HG03039 (cell line): ENCODE measurements around the gene KIAA0930.

Experiments used
- ATAC-seq: cut with Tn5 transposase; IDR thresholded peaks from one replicate; pipeline ENCODE4 v1.9.1; 2021; ENCODE audit warnings: mild to moderate bottlenecking, moderate library complexity; ENCODE audit not compliant: unreplicated experiment

KIAA0930 gene

DNA sequence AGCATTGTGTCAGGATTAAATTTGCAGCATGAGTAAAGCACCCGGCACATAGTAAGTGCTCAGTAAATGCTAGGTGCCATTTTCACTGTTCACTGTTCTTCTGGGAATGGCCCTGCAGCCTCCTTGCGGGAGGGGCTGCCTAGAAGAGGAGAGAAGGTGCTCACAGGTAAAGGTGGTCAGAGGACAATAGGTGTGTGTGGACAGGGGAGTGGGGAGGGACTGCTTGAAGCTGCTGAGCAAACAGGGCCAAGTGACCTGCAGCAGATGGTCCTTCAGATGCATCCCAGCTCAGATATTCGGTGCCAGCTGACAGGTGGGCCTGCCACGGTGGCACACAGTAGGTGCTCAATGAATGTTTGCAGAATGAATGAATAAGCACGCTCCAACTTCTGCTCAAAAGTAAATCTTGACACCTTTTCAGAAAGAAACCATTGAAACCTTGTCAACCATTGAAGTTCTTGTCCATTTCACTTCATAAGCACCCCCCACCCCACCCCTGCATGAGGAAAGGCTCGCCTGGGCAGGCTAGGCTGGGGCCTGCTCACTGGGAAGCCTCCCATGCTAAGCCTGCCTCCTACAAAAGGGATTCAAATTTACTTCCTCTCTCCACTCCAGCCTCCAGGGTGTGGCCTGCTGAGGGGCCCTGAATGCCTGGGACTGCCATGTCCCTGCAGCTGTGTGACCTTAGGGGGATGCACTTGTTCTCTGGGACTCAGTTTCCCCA, 1.6 kb downstream of the KIAA0930 start:
- no peak for ATAC-seq

DNA sequence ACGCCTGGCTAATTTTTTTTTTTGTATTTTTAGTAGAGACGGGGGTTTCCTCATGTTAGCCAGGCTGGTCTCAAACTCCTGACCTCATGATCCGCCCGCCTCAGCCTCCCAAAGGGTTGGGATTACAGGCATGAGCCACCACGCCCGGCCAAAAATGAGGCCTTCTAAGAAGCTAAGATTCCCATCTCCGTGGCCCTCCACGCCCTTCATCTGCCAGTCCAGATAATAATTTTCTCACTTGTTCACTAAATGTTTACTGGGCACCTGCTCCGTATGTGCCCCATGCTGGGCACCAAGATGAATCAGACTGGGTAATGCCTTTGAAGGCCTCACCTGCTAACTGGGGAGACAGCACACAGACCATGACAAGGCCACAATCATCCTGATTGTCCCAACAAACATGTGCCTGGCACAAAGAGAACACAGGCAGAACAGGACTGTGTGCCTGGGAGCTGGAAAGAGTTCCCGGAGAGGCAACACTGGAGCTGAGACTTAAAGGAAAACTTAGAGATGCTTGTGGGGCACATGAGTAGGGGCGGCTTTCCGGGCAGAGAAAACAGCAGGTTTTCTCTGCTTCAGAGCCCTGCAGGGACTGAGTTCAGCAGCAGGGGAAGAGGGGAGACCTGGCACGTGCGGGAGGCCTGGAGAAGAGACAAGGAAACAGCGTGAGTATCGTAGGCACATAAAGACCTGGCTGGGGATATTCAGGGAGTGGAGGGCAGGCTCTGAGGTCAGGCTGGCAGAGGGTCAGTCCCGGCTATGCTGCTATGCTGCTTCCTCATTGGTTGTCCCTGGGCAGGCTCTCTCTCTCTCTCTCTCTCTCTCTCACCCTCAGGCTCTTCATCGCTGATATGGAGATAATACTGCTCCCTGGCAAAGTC, 2.4 kb downstream of the KIAA0930 start:
- no peak for ATAC-seq

DNA sequence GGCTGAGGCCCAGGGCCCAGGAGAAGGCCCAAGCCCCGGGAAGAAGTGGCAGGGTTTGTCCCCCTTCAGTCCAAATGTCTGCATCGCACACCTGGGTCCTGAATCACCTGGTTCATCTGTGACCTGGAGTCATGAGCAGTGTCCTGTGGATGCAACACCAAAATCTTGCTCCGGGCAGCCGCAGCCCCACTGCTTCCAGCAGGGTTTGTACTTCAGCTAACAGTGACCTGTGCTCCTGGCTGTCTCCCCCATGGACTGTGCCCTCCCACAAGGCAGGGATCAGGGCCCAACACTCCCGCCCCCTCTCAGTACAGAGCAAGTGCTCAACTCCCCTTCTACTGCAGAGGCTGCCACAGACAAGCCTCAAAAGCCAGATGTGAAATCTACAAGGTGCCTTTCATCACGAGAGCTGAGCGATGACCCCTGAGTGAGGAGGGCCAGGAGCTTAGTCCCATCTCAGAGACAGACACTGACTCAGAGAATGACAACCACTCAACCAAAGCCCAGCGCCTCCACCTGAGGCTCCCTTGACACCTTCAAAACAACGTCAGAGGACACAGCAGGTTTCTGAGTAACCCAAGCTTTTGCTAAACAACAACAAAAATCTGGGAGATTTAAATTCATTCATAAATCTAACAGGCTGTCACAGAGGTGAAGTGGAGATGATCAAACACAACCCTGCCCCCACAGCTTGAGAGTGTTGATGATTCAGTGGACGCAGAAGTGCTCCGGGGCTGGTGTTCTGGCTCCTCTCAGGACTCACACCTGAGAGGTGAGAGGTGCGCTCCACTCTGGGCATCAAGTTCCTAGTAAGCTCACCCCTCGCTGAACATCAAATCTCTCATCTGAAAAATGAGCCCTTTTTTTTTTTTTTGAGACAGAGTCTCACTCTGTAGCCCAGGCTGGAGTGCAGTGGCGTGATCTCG, 3.4 kb downstream of the KIAA0930 start:
- no peak for ATAC-seq

DNA sequence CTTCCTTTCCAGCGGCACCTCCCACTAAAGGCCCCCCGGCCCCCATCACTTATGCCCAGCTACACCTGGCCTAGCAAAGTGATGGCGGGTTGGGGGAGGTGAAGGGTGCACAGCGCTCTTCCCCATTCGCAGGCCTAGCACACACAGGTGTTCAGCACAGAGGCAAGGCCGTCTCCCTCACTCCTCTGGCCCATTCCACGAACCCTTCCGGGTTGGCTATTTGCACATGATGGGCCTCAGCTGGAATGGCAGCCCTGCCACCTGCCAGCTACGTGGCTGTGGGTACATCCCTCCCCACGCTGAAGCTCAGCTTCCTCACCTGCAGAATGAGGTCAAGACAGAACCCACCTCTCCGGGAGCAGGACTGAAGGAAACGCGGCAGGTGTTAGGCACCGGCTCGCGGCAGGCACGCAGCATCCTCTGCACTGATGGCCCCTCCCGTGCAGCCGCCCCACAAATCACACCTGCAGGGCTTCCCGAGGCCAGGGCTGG, 4.8 kb downstream of the KIAA0930 start:
- ATAC-seq, result no peak

DNA sequence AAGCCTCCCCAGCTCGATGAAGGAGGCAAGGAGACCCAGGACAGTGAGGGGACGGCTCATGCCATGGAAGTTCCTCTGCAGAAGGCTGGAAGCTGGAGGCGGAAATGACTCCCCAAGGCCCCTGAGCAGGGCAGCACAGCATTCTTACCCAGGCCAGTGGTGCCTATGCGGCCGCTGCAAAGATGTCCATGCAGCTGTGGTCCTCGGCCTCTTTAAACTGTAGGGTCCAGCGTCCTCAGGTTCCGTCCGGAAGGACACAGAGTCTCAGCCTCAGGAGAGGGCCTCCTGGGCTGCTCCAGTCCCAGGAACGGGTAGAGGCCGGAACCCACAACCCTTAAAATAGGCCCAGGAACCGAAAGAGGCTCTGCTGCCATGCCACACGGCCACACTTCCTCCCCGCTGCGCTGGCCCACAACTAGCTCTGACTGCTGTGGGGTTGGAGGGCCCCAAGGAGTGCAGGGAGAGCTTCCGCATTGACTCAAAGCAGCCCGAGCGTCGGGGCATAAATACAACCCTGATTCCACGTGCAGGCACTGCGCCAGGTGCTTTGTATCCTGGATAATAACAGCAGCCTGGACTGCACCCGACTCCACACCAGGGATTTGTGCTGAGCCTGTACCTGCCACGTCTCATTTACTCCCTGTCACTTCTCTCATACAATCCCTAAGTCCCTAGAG, 5.5 kb downstream of the KIAA0930 start:
- peak; percentile 62 for ATAC-seq

DNA sequence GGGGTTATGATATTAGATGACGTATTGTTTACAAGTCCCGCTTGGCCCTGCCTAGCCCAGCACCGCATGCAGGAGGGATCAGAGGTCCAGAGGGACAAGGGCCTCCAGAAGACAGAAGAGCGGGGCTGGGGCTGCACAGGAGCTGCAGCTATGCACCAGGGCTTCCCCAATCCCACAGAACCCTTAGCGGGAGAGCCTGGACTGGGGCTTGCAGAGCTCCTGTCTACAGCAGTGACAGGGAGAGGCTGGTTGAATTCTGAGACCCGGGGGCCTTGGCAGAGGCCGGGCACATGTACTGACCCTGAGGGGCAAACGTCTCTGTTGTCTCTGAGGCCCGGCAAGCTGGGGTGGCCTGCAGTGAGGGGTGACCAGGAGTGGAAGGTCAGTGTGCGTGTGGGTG, 6.9 kb downstream of the KIAA0930 start:
- no peak for ATAC-seq

DNA sequence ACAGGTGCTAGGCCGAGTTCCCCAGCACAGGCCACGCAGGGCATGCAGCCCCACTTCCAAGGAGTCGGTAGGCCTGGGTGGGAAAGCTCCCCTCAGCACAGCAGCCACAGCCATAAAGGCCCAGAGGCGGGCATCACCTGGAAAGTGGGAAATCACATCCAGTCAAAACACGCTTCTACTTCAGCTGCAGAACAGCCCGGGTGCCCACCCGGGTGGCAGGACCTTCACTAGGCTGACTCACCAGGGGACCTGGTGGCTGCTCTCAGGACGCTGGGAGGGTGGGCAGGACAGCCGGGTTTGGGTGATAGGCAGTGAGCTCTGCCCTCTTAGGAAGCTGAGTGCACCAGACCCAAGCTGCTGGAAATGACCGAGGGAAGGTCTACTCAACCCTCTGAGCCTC, 7.3 kb downstream of the KIAA0930 start:
- ATAC-seq, result no peak

DNA sequence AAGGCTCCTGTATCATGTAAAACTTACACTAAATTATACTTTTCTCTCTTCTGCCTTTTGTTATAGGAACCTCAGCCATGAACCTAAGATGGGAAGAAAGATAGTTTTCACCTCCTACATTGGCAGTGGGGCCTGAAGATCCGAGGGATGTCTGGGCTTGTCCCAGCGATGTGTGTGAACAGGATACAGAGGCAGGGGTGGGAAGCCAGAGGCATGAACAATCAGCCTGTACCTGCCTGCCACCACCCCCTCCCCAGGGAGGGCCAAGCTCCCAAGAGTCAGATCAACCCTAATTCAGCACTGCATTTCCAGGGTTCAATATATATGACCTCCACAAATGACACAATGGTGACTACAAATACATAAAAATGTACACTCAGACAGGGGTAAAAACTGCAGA, 9.4 kb downstream of the KIAA0930 start:
- ATAC-seq, result no peak

DNA sequence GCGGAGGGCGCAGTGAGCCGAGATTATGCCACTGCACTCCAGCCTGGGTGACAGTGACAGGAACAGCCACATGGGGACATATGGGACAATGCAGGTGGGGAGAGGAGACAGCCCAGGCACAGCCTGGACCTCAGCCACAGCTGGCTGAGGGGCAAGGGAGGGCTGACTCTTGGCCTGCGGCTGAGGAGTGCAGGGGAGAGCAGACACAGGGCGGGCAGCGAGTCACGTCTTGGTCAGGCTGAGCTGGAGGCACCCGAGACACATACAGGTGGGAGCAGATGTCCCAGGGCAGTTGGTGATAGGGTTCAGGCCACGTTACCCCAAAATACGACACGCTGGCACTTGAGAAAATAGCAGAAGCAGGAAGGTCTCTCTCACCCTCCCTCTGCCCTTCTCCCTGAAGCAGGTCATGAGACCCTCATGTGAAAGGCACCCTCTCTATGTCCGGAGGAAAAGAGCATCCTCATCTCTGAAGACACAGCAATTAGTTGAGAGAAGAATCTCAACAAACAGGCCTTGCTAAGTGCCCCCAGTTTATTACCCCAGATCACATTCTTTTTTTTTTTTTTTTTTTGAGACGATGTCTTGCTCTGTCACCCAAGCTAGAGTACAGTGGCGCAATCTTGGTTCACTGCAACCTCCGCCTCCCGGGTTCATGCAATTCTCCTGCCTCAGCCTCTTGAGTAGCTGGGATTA, 10.5 kb downstream of the KIAA0930 start:
- no peak for ATAC-seq

DNA sequence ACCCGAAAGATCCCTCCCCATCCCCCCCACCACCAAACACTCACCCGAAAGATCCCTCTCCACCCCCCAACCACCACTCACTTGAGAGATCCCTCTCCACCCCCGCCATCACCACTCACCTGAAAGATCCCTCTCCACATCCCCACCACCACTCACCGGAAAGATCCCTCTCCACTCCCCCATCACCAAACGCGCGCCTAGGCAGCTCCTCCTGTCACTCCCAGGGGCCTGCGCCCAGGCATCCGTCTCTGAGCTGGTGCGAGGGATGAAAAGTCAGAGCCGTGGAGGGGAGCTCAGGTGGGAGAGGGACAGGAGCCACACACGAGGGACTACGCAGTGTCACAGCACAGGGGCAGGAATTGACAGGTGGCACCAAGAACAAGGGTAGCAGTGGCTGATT, 11.5 kb downstream of the KIAA0930 start:
- ATAC-seq, result no peak

DNA sequence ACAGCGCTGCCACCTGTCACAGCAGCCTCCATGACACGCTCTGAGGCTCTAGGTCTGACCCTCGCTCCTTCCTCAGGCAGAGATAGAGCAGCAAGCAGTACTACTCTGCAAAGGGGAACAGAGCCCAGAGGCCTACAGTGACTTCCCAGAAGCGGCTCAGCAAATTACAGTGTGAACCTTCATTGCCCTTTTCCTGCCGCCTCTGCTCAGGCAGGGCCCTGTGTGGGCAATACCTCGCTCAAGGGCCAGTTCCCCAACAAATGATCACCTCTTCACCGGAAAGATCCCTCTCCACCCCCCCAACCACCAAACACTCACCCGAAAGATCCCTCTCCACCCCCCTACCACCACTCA, 12.3 kb downstream of the KIAA0930 start:
- ATAC-seq, result no peak

DNA sequence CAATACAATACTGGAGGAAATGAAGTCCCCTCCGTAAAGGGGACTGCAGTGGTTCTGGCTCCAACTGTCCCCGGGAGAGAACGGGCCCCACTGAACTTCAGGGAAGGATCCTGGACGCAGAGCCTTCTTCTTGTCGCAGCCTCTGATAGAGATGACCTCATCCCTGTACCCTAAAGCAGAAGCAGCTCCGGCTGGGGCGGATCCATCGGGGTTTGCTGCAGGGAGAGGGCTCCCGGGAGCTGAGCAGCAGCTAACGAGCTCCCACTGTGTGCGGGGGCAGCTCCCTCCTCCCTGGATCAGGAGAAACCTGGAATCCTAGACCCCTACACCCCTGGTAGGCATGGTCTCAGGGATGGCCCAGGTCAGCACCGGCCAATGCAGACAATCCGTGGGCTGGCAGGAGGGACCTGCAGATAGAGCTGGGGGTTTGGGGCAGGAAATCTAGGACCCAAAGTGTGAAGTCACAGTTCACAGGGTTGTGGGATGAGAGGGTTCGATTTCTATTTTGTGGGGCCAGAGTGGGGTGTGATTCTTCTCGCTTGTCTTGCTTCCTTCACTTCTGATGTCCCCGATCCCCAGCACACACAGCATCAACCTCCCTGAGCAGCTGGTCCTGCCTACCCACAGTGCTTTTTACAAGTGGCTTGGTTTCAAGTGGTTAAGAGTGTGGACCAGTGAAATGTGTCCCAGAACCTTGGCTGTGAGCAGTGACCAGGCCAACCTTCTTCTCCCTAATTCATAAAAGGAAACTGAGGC, 12.9 kb downstream of the KIAA0930 start:
- ATAC-seq, result no peak

DNA sequence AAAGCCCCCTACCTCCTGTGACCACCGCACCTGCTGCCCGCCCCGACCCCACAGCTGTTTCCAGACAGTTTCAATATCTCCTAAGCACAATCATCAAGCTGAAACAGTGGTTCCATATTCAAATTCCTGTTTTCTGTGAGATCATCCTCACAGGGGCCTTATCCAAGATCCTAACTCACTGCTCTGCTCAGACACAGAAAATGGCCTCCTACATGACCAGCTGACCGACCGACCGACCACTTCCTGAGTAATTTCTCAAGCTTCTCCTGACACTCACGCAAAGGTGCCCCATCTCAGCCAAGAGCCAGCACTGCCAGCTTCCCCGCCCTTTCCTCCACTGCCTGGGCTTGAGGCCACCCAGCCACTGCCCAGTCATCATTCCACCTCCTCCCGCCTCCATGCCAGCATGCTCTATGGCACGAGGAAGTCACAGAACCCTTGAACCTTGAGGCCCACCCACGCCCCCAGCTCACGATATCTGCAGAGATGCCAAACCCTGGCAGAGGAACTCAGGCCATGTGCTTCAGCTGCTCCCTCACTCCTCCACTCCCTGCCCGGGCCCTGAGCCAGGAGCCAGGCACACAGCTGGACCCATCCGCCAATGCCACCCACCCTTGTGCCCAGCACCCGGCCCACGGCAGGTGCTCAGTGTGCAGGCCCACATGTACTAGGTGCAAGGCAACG, 14.0 kb downstream of the KIAA0930 start:
- no peak for ATAC-seq

DNA sequence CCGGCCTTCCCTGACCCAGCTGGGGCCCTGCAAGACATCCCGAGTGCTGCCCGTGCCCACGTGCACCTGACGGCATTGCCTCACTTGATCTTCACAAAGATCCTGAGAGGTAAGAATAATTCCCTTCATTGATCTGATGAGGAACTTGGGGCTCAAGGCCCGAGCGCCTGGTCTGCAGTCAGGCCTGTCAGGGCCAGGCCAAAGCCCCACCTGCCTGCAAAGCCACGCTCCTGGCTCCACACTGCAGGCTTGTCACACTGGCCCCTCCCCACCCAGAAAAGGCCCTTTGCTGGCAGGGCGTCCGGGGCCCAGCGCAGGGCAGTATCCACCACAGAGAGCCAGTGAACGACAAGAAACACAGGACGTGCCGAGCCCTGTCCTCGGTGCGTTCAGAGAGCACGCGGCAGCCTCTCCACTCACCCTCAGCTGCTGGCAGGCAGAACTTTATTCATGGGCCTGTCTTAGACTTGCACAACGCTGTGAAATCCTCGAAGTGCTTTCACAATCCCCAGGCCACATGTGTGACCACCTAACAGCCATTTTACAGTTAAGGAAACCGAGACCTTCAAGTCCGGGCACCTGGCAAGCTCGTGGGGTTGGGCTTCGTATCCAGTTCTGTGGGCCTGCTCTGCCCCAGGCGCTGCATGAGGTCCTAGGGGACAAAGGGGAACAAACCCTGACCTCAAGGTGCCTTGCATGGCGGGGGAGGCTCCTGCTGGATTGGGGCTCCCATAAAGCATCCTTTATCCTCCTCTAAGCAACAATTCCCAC, 14.8 kb downstream of the KIAA0930 start:
- no peak for ATAC-seq

DNA sequence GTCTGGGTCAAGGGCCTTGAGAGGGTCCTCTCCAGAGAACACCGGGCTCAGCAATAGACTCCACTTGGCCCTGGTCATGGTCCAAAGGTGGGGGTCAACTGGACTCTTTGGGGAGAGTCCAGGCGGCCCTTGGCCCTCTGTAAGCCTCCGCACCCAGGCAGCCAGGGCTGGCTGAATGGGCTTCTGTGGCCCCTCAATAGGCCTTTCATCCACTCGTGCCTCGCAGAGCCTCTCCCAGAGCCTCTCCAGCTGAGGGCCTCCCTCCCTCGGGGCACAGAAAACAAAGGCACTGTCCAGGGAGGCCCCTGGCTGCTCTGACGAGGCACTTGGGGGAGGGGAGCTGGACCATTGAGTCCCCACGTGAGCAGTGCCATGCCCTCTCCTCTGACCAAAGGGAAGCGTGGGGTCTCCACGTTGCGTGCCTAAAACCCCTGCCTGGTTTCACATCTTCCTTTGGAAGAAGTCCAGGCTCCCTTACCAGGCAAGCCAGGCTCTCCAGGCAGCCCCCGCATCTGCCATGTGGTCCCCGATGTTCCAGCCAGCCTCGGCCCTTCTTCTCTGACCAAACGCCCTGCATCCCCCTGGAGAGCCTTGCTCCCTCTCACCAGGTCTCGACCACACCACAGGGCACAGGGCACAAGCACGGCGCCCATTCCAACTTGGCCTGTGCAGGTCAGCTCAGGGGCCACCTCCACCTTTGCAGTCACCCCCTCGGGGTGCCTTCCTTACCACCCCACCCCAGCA, 15.5 kb downstream of the KIAA0930 start:
- ATAC-seq, result no peak

DNA sequence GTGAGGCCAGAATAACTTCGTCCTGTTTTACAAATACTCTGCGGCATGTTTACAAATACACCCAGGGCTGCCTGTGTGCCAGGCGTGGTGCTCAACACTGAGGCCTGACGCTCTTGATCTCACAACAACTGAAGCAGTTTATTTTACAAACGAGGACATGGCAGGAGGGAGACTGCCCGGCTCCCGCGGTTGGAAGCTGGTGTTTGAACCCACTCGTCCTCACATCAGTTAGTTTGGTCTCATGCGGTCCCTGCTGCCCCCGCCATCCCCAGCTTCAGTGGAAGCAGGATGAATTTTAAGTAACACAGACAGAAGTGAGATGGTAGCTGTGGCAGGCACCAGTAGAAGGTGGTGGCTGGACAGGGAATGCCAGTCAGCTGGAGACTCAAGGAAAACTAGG, 16.4 kb downstream of the KIAA0930 start:
- no peak for ATAC-seq
